ENCODE results near the gene SMIM14.
"Not testable (repeated sequence)": the region's sequence is repeated elsewhere in the genome, so short reads cannot be mapped to it uniquely, and the experiment has no call there.

The SMIM14 gene

DNA sequence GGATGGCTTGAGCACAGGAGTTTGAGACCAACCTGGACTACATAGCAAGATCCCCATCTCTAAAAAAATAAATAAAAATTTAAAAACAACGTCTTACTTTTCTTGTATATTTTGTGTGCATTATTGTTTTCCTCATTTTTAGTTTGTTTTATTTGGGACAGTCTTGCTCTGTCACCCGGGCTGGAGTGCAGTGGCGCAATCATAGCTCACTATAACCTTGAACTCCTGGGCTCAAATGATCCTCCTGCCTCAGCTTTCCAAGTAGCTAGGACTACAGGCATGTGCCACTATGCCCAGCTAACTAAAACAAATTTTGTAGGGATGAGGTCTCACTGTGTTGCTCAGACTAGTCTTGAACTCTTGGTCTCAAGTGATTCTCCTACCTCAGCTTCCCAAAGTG is 9.5 kb upstream of the SMIM14 start:
- DNase-seq (ENCODE audit: low read depth, low spot score) = no peak

DNA sequence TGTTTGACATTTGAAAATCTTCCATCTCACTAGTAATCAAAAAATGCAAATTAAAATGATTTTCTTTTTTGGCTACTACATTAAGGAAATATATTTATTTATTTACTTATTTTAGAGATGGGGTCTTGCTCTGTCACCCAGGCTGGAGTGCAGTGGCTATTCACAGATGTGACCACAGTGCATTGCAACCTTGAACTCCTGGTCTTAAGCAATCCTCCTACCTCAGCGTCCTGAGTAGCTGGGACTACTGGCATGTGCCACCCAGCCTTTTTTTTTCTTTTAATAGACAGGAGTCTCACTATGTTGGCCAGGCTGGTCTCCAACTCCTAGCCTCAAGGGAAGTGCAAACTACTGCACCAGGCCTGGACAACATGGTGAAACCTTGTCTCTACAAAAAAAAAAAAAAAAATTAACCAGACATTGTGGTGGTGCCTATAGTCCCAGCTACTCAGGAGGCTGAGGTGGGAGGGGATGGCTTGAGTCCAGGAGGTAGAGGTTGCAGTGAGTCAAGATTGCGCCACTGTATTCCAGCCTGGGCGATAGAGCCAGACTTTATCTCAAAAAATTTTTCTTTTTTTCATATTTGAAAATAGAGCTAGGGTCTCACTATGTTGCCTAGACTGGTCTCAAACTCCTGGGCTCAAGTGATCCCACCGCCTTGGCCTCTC is 4.4 kb upstream of the SMIM14 start:
- DNase-seq (ENCODE audit: low read depth, low spot score) = no peak

- DNase-seq (ENCODE audit: low read depth, low spot score) = no peak
Measured at GRCh38 chr4:39641451-39641850, 2.8 kb upstream of the SMIM14 start.

- no peak for DNase-seq (ENCODE audit: low read depth, low spot score)
Measured at GRCh38 chr4:39637586-39638353, 895 bp downstream of the SMIM14 start.

GRCh38 chr4:39637221-39637585 is 1.5 kb downstream of the SMIM14 start:
- no peak for DNase-seq (ENCODE audit: low read depth, low spot score)

DNA sequence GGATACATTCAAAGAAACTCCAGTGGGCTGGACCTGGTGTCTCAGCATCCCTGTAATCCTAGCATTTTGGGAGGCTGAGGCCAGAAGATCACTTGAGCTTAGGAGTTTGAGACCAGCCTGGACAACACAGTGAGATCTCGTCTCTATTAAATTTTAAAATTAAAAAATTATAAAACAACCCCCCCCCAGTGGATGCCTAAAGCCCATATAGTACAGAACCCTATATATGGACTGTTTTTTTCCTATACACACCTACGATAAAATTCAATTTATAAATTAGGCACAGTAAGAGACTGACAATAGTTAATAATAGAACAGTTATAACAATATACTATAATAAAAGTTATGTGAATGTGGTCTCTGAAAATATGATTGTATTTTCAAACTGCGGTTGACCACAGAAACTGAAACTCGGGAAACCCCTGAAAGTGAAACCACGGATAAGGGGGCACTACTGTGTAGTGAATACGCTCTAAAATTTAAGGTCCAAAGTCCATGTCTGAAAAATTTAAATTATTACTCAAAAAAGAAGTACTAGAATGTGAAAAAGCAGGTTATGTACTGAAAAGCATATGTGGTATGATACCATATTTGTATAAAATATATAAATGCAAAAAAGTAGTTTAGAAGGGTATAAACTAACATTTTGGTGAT is 2.0 kb downstream of the SMIM14 start:
- DNase-seq (ENCODE audit: low read depth, low spot score) = no peak

DNA sequence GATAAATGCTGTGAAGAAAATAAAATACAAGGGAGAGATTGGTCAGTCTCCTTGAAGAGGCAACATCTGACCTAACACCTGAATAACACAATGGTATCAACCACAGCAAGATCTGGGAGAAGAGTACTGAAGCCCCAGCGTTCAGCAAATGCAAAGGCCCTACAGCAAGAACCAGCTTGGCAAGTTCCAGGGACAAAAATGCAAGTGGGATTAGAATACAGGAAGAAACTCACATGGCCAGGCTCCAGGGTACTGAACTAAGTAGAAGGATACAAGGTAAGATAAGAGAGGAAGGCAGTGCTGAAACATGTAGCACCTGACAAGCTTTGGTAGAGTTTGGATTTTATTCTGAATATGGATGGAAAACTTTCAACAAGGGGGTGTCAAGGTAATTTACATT is 3.6 kb downstream of the SMIM14 start:
- no peak for DNase-seq (ENCODE audit: low read depth, low spot score)

GRCh38 chr4:39631700-39632079 is 7.0 kb downstream of the SMIM14 start:
- no peak for DNase-seq (ENCODE audit: low read depth, low spot score)

DNA sequence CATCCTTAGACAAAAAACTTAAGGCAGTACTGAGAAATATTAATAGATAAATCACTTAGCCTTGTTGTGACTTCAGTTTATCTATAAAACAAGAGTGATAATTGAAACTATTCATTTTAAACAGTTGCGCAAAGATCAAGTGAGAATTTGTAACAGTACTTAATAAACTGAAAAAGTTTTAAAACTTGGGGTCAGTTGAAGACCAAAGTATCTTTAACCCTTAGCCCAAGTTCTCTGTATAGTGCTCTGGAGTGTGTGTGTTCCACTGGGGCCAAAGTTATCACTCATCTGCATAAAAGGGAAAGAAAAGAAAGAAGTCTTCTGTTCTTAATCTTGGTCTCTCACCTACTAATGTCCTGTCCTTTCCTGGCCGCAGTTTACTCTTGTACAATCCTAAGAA is 11.3 kb downstream of the SMIM14 start:
- no peak for DNase-seq (ENCODE audit: low read depth, low spot score)

DNA sequence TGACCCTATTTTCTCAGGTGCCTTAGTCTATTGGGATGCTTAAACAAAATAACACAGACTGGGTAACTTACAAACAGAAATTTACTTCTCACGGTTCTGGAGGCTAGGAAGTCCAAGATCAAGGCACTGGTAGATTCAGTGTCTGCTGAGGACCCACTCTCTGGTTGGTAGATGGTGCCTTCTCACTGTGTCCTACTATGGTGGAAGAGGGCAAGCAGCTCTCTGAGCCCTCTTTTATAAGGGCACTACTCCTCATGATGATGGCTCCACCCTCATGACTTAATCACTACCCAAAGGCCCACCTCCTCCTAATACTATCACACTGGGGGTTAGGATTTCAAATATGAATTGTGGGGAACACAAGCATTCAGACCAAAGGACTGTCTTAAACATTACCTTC is 11.8 kb downstream of the SMIM14 start:
- no peak for DNase-seq (ENCODE audit: low read depth, low spot score)

- DNase-seq (ENCODE audit: low read depth, low spot score) = no peak
Measured at GRCh38 chr4:39626261-39626660, 12.4 kb downstream of the SMIM14 start.

- DNase-seq (ENCODE audit: low read depth, low spot score) = no peak
Measured at GRCh38 chr4:39621582-39621981, 17.1 kb downstream of the SMIM14 start.

DNA sequence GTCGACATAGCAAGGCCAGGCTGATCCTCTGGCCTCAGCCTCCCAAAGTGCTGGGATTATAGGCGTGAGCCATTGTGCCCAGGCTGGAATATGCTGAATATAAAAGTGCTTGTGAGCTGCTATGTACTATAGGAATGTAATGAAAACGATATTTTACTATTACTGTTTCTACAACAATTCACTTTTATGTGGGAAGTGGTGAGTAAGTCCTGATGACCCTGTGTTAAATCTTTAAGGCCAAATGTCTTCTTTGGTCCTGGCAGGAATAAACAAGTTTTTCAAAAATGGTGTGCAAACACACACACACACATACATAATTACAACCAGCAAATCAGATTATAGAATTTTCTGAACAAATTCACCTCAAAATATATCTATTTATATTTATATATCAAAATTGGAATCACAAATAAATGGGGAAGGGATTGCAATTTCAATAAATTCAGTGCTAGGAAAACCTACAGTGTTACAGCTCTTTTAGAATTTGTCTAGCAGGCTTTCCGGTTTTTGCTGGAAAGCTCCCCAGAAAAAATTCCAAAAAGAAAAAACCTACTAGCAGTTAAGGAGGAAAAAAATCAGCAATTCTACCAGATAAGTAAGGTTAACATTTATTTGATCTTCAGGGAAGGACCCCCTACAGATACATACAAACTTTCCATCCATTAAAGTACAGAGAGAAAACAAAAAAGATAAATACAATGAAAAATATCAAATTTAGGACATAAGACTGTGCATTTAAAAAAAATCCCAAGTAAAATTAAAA is 17.9 kb downstream of the SMIM14 start:
- DNase-seq (ENCODE audit: low read depth, low spot score) = no peak

GRCh38 chr4:39617534-39617933 is 21.1 kb downstream of the SMIM14 start:
- no peak for DNase-seq (ENCODE audit: low read depth, low spot score)

- no peak for DNase-seq (ENCODE audit: low read depth, low spot score)
Measured at GRCh38 chr4:39616651-39617050, 22.0 kb downstream of the SMIM14 start.

- not testable (repeated sequence) for DNase-seq (ENCODE audit: low read depth, low spot score)
Measured at GRCh38 chr4:39616112-39616511, 22.6 kb downstream of the SMIM14 start.

GRCh38 chr4:39614487-39615162 is 24.0 kb downstream of the SMIM14 start:
- no peak for DNase-seq (ENCODE audit: low read depth, low spot score)

- no peak for DNase-seq (ENCODE audit: low read depth, low spot score)
Measured at GRCh38 chr4:39613093-39613656, 25.5 kb downstream of the SMIM14 start.

- no peak for DNase-seq (ENCODE audit: low read depth, low spot score)
Measured at GRCh38 chr4:39609454-39609931, 29.2 kb downstream of the SMIM14 start.

GRCh38 chr4:39608451-39608850 is 30.2 kb downstream of the SMIM14 start:
- DNase-seq (ENCODE audit: low read depth, low spot score) = no peak

- no peak for DNase-seq (ENCODE audit: low read depth, low spot score)
Measured at GRCh38 chr4:39606747-39607146, 31.9 kb downstream of the SMIM14 start.
